HG03575 (cell line): ENCODE data around the gene TAGAP.

ENCODE experiments used
- ATAC-seq: cut with Tn5 transposase; IDR thresholded peaks from one replicate; pipeline ENCODE4 v1.9.1; 2021; ENCODE audit not compliant: unreplicated experiment, insufficient number of reproducible peaks, low FRiP score; ENCODE audit errors: extremely low read depth

The TAGAP gene

DNA sequence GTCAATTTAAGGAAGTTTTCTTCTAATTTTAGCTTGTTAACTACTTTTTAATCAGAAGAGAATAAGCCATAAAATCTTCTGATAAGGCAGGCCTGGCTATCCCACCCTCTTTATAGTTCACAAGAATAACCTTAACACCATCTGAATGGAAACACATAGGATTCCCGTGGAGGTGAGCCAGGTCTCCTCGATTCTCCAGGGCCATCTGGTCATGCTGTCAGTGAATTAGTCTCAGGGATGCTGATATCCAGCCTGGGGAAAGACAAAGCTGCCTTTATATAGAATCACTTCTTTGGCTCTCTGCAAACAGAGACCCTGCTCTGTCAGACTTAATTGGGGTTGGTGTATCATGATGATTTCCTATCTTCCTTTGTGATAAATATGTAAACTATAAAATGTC lies 30.1 kb upstream of the TAGAP start:
- no peak for ATAC-seq

DNA sequence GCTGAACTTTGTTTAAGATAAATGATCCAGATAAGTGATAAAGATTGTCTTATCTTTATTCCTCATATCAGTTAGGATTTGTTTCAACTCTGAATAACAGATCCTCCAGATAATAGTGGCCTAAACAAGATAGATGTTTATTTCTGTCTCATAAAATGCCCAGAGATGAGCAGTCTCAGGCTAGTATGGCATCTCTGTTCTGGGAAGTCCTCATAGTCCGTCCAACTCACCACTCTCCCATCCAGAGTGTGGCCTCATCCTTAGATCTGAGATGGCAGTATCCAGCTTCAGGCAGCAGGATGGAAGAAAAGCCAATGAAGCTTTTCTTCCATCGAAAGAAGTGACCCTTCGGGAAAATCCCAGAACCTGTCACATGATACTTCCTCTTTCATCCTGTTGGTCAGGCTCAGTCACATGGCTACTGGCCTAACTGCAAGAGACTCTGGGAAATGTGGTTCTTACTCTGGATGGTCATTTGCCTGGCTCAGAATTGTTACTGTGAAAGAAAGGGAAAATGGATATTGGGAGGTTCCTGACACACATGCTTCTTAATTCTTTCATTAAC lies 29.4 kb upstream of the TAGAP start:
- no peak for ATAC-seq

DNA sequence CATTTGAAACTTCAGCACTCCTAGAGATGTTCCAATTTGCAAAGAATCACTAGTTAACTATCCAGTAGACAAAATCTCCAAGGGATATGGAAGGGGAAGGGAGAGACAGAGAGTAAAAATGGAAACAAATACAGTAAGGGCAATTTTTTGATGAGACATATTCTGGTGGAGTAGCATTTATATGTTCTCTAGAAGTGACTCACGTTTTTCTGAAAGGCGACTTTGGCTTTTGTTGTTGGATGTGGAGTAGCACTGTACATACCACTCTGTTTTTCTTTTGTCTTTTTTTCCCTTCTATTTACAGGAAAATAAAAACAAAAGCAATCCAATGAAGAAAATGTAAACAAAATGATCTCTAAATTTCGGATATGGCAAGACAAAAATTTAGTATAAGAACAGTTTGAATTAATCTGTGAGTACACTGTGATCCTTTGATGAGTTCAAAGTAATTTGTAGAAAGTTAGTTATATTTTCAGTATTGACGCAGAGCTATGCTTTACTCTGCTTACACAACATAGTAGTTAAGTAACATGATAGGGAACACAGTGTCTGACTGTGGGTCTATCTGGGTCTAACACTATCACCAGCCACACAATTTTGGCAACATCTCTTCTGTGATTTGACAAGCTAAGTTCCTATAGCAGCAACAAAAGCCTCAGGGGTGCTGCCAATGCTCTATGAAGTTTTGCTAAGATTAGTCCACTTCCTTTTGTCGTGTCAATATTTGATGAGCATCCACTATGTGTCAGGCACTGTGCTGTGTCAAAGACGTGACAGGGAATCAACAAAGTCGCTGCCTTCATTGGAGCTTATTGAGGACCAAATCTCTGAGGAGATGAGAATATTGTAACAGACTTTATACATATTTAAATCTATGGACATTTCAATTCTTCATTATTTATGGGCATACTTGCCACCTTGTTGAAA lies 27.3 kb upstream of the TAGAP start:
- no peak for ATAC-seq

GRCh38 chr6:159068904-159069578 lies 24.2 kb upstream of the TAGAP start:
- ATAC-seq = no peak

DNA sequence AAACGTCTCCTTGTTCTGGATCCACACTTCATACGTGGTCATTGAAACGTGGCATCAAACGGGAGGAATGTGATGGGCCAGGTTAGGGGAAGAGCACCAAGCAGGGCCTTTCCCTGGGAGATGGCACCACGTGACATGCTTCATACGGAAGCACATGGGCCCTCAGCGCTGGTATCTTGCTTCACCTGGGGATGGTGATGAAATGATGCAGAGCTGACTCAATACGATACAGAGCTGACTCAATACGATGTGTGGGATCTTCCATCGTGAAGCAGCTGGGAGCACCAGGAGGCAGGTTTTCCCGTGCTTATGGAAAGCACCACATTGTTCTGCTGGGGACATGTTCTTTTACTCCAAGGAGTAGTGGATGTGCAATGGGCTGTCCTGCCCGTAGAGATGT lies 22.5 kb upstream of the TAGAP start:
- no peak for ATAC-seq

GRCh38 chr6:159066483-159066882 lies 21.7 kb upstream of the TAGAP start:
- no peak for ATAC-seq

DNA sequence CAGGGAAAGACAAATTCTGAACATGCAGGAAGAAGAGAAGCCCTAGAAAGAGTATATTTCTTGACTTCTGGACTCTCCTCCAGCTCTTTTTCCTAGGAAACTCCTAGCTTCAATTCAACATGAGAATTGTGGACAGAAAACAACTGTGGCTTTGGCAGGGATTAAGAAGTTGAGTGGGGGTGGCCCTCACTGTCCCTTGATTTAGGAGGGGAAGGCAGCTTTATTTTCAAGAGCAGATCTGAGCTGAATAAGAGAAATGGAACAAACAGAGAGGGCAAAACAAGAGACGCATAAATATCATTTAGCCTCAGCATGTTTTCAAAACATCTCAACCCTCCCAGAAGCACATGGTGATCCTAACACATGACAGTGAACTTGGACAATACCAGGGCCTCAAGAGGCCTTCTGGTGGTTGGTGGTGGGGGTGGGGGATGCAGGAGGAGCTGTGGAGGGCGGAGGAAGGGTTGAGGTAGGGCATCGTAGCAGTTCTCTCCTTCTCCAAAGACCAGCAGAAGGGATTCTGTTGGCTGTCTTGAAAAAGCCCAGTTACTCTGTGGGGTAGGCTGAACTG lies 21.1 kb upstream of the TAGAP start:
- ATAC-seq = no peak

- no peak for ATAC-seq
These were observed 20.3 kb upstream of the TAGAP start for GRCh38 chr6:159065091-159065490.

DNA sequence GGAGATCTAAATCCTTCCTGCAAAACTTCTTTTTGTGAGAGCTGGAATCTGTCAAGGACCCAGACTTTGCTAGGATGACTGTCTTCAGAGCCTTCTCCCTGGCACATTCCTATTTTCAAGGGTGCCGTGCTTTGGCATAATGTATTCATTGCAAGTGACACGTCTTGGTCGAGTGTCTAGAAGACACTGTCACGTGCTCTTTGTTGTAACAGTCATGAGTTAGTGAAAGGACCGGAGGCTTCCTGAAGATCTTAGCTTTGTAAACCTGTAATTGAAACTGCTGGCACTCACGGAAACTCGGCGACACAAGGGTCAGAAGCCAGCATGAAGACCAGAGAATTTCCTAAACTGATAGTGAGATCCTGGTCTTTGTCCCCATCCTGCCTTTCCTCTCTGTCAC lies 19.7 kb upstream of the TAGAP start:
- ATAC-seq = no peak

DNA sequence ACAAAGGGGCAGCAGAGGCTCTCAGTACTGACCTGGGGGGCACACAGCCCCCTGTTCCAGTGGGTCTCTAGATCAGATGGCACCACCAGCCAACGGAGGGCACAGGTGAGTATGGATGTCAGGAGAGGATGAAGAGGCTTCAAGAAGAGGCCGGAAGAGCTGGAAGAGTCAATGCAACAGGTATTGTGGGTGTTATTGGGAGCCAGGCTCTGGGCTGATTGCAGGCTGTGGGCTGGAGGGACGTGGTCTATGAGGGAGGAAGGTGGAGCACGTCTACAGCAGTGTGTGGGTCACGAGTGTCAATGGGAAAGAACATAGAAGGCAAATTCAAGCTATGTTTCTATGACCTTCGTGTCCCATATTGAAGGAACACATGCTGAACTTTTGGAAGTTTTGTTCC lies 18.8 kb upstream of the TAGAP start:
- no peak for ATAC-seq

- no peak for ATAC-seq
These were observed 18.2 kb upstream of the TAGAP start for GRCh38 chr6:159062976-159063375.

GRCh38 chr6:159062564-159062945 lies 17.8 kb upstream of the TAGAP start:
- no peak for ATAC-seq

DNA sequence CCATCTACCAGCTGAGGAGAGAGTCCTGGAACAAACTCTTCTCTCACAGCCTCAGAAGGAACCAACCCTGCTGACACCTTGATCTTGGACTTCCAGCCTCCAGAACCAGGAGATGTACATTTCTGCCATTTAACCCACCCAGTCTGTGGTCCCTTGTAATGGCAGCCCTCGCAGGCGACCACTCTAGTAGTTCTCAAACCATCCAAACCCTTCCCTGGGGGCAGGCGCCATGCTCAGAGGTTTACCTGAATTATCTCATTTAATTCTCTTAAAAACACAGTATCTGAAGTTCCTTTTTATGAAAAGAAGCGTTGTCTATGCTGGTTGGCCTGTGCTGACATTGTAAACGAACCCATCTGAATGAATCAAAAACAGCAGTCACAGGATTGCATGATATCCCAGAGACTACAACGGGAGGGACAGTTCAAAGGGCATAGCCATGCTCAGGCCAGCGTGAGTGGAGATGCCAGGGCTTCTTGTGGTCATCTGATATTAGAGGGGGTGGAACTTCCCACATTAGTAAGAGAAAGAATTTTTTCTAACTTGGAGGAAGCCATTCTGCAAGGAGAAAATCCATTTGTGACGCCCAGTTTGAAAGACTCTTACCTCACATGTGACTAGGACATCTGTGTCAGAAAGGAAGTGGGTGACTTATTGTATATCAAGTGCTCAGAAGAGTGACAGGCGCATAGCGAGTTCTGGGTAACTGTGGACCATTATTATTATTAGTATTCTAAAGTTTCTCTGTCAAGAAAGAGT lies 17.2 kb upstream of the TAGAP start:
- ATAC-seq = no peak

GRCh38 chr6:159061146-159061545 lies 16.4 kb upstream of the TAGAP start:
- no peak for ATAC-seq

DNA sequence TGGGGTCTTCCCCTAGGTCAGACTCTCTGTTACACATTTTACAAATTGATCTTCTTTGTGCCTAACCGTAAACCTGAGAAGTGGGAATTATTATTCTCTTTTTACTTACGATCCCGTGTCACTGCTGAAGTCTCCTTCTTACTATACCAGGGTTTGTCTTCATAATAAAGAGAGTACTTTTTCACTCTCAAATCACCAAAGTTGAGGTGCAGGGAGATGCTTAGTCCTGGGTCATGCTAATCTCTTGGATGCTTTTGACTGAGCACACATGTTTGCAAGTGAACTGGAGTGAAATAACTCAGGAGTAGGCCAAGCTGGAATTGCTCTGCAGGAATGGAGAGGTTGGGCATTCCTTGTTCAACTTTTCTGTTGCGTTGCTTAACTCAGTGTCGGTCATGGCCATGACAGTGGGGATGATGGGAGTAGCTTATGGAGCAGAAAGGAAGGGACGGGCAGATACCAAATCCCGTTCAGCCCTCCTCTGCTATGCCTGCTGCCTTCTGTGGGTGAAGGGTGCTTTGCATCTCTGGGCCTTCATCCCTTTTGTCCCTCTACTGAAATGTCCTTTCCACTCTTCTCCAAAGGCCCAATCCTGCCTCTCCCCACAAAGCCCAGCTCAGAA lies 15.2 kb upstream of the TAGAP start:
- ATAC-seq = no peak

DNA sequence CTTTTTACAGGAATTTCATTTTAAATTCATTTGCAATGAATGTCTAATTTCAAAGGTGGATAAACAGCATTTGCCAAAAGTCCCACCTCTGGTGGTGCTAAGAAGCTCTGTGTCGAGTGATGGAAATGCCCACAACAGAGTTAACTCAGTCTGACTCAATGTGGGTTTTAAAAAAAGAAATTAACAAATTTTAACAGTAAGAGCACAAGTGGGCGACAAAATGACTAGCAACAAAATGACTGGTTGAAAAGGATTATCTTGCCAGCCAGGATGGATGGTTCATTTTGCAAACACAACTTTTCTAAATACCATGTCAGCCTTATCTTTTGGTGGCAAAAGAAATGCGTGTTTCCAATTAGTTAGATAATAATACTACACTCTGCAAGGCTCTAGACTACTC lies 14.3 kb upstream of the TAGAP start:
- ATAC-seq = no peak

GRCh38 chr6:159056899-159057298 lies 12.1 kb upstream of the TAGAP start:
- ATAC-seq = no peak

DNA sequence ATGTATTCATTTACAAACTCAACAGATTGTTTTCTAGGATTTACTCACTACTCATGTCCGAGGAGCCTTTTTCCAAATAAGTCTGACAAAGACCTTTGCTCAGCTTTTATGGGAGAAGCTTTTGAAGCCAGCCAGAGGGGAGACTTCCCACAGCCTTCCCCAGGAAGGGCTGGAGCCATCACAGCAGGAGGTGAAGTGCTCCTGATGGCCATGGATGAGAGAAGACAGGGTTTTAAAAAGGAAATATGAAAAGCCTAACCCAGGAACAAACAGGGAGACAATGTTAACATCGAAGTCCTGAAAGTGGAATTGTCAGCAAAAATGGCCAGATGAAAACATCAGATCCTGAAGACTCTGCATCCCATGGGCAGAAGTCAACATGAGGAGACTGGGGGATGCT lies 11.6 kb upstream of the TAGAP start:
- ATAC-seq = no peak

DNA sequence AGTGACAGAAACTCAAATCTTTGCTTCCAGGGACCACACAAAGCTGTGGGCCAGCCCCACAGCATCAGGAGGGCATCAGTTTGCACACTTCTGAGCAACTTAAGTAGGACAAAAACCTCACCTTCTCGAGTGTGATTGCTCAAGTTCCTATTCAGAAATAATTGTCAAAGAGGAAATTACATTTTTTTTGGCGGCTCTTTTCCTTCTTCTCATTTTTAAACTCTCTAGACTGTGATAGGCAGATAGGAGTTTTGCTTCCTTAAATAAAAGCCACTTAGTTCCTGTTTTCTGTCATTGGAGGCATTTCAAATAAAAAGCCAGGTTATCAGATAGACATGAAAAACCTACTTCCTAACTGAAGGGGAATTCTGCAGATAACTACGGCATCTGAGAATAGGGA lies 11.2 kb upstream of the TAGAP start:
- ATAC-seq = no peak
